DOHH2 (cell line): ENCODE results near the gene UBN1.

ENCODE experiments used
- H3F3A ChIP-seq: fragments of 200-600 bp; sonication (generic), shearing (Covaris generic); 2 replicates; pipeline ENCODE4 v1.6.0; 2016; ENCODE audit warnings: antibody characterized with exemption, mild to moderate bottlenecking; ENCODE audit not compliant: control insufficient read depth, insufficient read depth
- H3K27ac ChIP-seq: fragments of 200-600 bp; sonication (generic); 2 replicates; pipeline ENCODE4 v1.5.1; 2014; ENCODE audit warnings: low read depth, mild to moderate bottlenecking, low read length, moderate library complexity
- H3K27me3 ChIP-seq: fragments of 200-600 bp; sonication (generic); 2 replicates; pipeline ENCODE4 v1.6.1; 2014; ENCODE audit warnings: mild to moderate bottlenecking, low read length, mixed read lengths; ENCODE audit not compliant: control insufficient read depth
- H3K36me3 ChIP-seq: fragments of 200-600 bp; sonication (generic); 2 replicates; pipeline ENCODE4 v1.6.1; 2014; ENCODE audit warnings: mild to moderate bottlenecking, low read length, moderate library complexity, mixed read lengths; ENCODE audit not compliant: control insufficient read depth
- H3K4me1 ChIP-seq: fragments of 200-600 bp; sonication (generic); 2 replicates; pipeline ENCODE4 v1.6.1; 2014; ENCODE audit warnings: mild to moderate bottlenecking, low read length, mixed read lengths; ENCODE audit not compliant: control insufficient read depth
- H3K4me2 ChIP-seq: fragments of 200-600 bp; sonication (generic); 2 replicates; pipeline ENCODE4 v1.6.0; 2014; ENCODE audit warnings: mild to moderate bottlenecking, low read length, moderate library complexity
- H3K4me3 ChIP-seq: fragments of 200-600 bp; sonication (generic); 2 replicates; pipeline ENCODE4 v1.5.1; 2014; ENCODE audit warnings: mild to moderate bottlenecking, low read length, mixed read lengths
- H3K79me2 ChIP-seq: fragments of 200-600 bp; sonication (generic); 2 replicates; pipeline ENCODE4 v1.6.1; 2014; ENCODE audit warnings: mild to moderate bottlenecking, low read length, mixed read lengths; ENCODE audit not compliant: control insufficient read depth
- H3K9me2 ChIP-seq: fragments of 200-600 bp; sonication (generic); replicated peaks from 2 replicates; pipeline ENCODE4 v1.6.1; 2014; ENCODE audit warnings: mild to moderate bottlenecking, low read length, mixed read lengths; ENCODE audit not compliant: control insufficient read depth
- H3K9me3 ChIP-seq: fragments of 200-600 bp; sonication (generic); 2 replicates; pipeline ENCODE4 v1.6.1; 2014; ENCODE audit warnings: antibody characterized with exemption, low read length, mixed read lengths; ENCODE audit not compliant: control insufficient read depth, insufficient read depth
- H4K20me1 ChIP-seq: fragments of 200-600 bp; sonication (generic); 2 replicates; pipeline ENCODE4 v1.6.0; 2014; ENCODE audit warnings: low read depth, mild to moderate bottlenecking, antibody characterized with exemption, low read length, moderate library complexity; ENCODE audit not compliant: control insufficient read depth, insufficient read depth
- EZH2phosphoT487 ChIP-seq: fragments of 200-600 bp; sonication (generic); IDR thresholded peaks from 2 replicates; pipeline ENCODE4 v1.6.1; 2017; ENCODE audit warnings: borderline replicate concordance, mild to moderate bottlenecking, antibody characterized with exemption, low read length, moderate library complexity, mixed read lengths
- TF ChIP-seq, protein P1 (sequence below): fragments of 200-600 bp; sonication (generic); IDR thresholded peaks from one replicate; pipeline ENCODE4 v1.5.1; 2014; ENCODE audit warnings: antibody characterized with exemption, mild to moderate bottlenecking, low read depth, low read length; ENCODE audit not compliant: poor library complexity, severe bottlenecking

The UBN1 gene

DNA sequence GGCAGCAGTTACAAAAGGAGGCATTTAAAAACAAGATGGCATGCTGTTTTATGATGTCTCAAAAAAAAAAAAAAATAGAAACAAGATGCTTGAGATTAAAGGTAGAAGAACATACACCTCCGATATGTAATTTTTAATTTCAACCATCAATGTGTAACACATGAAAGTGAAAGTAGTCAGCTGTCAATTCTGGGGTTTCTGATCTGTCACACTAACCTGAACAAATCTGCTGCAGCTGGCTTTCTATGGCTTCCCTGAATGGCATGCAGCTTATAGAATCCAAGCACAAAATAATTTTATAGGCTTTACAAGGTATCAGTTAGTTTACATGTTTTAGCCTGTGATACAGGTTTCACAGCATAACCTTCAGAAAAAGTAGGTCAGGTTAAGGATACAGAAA lies 13.7 kb upstream of the UBN1 start:
- Histone ChIP-seq H3K9me2 (no peaks in the 10 kb centered on the region), H3F3A (no peaks in the 10 kb centered on the region), H3K4me1 (no peaks in the 10 kb centered on the region), H3K27me3 (no peaks in the 10 kb centered on the region), H3K4me3 (no peak overlapping the region), H3K27ac (no peak overlapping the region), H3K36me3 (peaks cover 84% of the 10 kb centered on the region), H3K9me3 (no peaks in the 10 kb centered on the region), H4K20me1 (no peaks in the 10 kb centered on the region), H3K4me2 (no peak overlapping the region), H3K79me2 (peaks cover 28% of the 10 kb centered on the region)
- TF ChIP-seq EZH2phosphoT487 = no peak
- TF ChIP-seq, protein P1, sequence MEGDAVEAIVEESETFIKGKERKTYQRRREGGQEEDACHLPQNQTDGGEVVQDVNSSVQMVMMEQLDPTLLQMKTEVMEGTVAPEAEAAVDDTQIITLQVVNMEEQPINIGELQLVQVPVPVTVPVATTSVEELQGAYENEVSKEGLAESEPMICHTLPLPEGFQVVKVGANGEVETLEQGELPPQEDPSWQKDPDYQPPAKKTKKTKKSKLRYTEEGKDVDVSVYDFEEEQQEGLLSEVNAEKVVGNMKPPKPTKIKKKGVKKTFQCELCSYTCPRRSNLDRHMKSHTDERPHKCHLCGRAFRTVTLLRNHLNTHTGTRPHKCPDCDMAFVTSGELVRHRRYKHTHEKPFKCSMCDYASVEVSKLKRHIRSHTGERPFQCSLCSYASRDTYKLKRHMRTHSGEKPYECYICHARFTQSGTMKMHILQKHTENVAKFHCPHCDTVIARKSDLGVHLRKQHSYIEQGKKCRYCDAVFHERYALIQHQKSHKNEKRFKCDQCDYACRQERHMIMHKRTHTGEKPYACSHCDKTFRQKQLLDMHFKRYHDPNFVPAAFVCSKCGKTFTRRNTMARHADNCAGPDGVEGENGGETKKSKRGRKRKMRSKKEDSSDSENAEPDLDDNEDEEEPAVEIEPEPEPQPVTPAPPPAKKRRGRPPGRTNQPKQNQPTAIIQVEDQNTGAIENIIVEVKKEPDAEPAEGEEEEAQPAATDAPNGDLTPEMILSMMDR = no peak

DNA sequence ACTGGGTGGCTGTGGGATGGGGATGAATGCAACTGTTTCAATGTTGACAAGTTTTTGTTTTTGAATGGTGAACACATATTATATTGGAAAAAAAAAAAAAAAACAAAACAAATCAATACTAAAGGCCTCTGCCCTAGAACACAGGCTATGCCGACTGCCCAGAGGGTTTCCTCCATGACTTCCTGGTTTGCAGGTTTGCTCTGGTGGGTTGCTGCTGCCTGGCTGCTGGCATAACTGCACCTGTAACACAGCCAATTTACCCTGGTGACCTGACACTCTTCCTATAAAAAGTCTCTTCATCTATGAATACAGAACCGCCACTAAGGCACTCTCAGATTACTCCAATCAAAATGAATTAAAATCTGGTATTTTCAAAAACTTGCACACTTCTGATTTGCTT lies 10.6 kb upstream of the UBN1 start:
- Histone ChIP-seq H3K4me2 (no peak overlapping the region), H3K27me3 (no peaks in the 10 kb centered on the region), H3K27ac (no peak overlapping the region), H3K4me1 (no peaks in the 10 kb centered on the region), H3K36me3 (peaks cover 88% of the 10 kb centered on the region), H3K79me2 (peaks cover 28% of the 10 kb centered on the region), H3K9me2 (no peaks in the 10 kb centered on the region), H4K20me1 (no peaks in the 10 kb centered on the region), H3K4me3 (no peak overlapping the region), H3K9me3 (no peaks in the 10 kb centered on the region), H3F3A (no peaks in the 10 kb centered on the region)
- TF ChIP-seq EZH2phosphoT487 = no peak
- TF ChIP-seq, protein P1 = no peak

DNA sequence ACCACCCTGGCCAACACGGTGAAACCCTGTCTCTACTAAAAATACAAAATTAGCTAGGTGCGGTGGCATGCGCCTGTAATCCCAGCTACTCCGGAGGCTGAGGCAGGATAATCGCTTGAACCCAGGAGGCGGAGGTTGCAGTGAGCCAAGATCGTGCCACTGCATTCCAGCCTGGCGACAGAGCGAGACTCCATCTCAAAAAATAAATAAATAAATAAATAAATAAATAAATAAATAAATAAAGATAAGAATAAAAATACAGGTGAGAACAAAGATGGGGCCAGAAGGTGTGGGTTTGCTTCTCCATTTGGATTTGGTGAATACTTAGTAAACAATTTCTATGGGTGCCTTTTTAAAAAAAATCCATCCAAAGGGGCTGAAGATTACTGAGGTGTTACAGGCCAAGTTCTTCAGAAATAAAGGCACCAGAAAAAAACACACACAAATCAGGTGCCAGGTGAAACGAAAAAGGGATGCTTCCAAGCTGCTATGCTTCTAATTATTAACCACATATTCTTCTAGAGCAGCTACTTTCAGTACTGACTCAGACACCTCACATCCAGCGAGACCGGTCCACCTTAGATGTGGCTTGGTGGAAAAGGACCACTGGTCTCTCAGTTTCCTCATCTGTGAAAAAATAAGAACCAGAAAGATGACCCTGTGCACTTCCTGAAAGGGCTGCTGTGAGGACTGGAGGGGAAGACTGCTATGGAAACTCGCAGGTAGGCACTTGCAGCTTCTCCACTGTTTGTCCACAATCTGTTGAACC lies 9.4 kb upstream of the UBN1 start:
- H3K4me1 ChIP-seq = no peaks in the 10 kb centered on the region
- no peaks in the 10 kb centered on the region for H3K27me3 ChIP-seq
- no peaks in the 10 kb centered on the region for H4K20me1 ChIP-seq
- H3K36me3 ChIP-seq = peaks cover 85% of the 10 kb centered on the region
- no peaks in the 10 kb centered on the region for H3K9me3 ChIP-seq
- H3F3A ChIP-seq = no peaks in the 10 kb centered on the region
- H3K27ac ChIP-seq = no peak overlapping the region
- no peaks in the 10 kb centered on the region for H3K9me2 ChIP-seq
- H3K4me3 ChIP-seq = no peak overlapping the region
- H3K4me2 ChIP-seq = no peak overlapping the region
- peaks cover 29% of the 10 kb centered on the region for H3K79me2 ChIP-seq
- no peak for TF ChIP-seq EZH2phosphoT487
- TF ChIP-seq, protein P1 = no peak
